LNCaP clone FGC (cell line): Measurements from ENCODE around the gene SLC6A12.
A peak's percentile ranks its signal among the peaks of the same experiment; 100 is the strongest.

Source experiments
- DNase-seq: peaks from one replicate; pipeline ENCODE4 v3.0.0-alpha.2; 2011; ENCODE audit warnings: low read depth
- H3K4me3 ChIP-seq: 2 replicates; pipeline ENCODE4 v1.5.1; 2011; ENCODE audit warnings: mild to moderate bottlenecking, low read depth, low read length, control low read depth
- CTCF ChIP-seq: IDR thresholded peaks from 2 replicates; pipeline ENCODE4 v1.5.1; 2012; ENCODE audit warnings: mild to moderate bottlenecking; ENCODE audit not compliant: control insufficient read depth, insufficient read depth; ENCODE audit errors: extremely low read depth

The SLC6A12 gene

GRCh38 chr12:234891-235415 lies 21.0 kb upstream of the SLC6A12 start:
- DNase-seq, result no peak
- no peak for TF ChIP-seq CTCF
- no peak overlapping the region for H3K4me3 ChIP-seq

- no peak for TF ChIP-seq CTCF
- no peak for DNase-seq
- H3K4me3 ChIP-seq, result no peak overlapping the region
Observed at GRCh38 chr12:234019-234418, 20.1 kb upstream of the SLC6A12 start.

- no peak for TF ChIP-seq CTCF
- no peak overlapping the region for H3K4me3 ChIP-seq
- DNase-seq, result no peak
Observed at GRCh38 chr12:233615-233968, 19.6 kb upstream of the SLC6A12 start.

GRCh38 chr12:232731-233614 lies 19.0 kb upstream of the SLC6A12 start:
- no peak for DNase-seq
- no peak for TF ChIP-seq CTCF
- no peak overlapping the region for H3K4me3 ChIP-seq

- H3K4me3 ChIP-seq, result no peak overlapping the region
- TF ChIP-seq CTCF, result no peak
- DNase-seq, result no peak
Observed at GRCh38 chr12:230925-231671, 17.1 kb upstream of the SLC6A12 start.

GRCh38 chr12:229441-230191 lies 15.7 kb upstream of the SLC6A12 start:
- DNase-seq, result peak; percentile 11
- TF ChIP-seq CTCF, result no peak
- H3K4me3 ChIP-seq, result no peak overlapping the region
